PC-9 (cell line): ENCODE data around the gene INSIG2.

Experiments used
- EZH2 ChIP-seq: fragments of 200-600 bp; sonication (generic); IDR thresholded peaks from 2 replicates; pipeline ENCODE4 v1.8.0; 2017; ENCODE audit warnings: antibody characterized with exemption, low read depth
- TF ChIP-seq, protein P1 (sequence below): fragments of 200-600 bp; sonication (generic); conservative IDR thresholded peaks from 2 replicates; pipeline ENCODE4 v1.6.1; 2017; ENCODE audit warnings: mixed run types, antibody characterized with exemption, mild to moderate bottlenecking, moderate library complexity

DNA sequence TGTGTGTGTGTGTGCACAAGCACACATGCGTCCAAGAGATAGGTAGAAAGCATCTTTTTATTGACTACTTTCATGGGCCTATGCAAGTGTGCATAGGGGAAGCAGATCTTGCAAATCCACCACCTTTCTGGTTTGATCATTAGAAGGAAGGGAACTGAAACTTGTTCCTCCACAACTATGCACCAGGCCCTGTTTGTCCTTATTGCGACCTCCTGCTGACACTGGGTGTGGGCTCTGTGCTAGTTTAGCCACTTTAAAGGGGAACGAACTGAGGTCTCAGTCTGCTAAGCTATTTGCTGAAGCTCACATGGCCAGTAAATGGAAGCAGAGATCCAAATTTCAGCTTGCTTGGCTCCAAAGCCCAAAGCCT is 32.1 kb upstream of the INSIG2 start:
- no peak for TF ChIP-seq EZH2
- TF ChIP-seq, protein P1, sequence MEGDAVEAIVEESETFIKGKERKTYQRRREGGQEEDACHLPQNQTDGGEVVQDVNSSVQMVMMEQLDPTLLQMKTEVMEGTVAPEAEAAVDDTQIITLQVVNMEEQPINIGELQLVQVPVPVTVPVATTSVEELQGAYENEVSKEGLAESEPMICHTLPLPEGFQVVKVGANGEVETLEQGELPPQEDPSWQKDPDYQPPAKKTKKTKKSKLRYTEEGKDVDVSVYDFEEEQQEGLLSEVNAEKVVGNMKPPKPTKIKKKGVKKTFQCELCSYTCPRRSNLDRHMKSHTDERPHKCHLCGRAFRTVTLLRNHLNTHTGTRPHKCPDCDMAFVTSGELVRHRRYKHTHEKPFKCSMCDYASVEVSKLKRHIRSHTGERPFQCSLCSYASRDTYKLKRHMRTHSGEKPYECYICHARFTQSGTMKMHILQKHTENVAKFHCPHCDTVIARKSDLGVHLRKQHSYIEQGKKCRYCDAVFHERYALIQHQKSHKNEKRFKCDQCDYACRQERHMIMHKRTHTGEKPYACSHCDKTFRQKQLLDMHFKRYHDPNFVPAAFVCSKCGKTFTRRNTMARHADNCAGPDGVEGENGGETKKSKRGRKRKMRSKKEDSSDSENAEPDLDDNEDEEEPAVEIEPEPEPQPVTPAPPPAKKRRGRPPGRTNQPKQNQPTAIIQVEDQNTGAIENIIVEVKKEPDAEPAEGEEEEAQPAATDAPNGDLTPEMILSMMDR = no peak
